BJ (cell line): ENCODE results near the gene UBTF. TPM values are rescaled to one million over a fixed set of nuclear protein-coding genes. Genes with fewer than 3 reads are reported as not detected.

ENCODE experiments used
- CTCF ChIA-PET: fragments of 350-600 bp; formaldehyde crosslinking; extraction: SDS; loops from one replicate; lab custom pipeline; 2021; ENCODE audit warnings: antibody characterized with exemption, inconsistent platforms; lab: Yijun Ruan, JAX
- POLR2A ChIA-PET: fragments of 300-600 bp; sonication (Branson Sonifier 250); formaldehyde crosslinking; extraction: SDS; loops from one replicate; lab custom pipeline; 2021; ENCODE audit warnings: antibody characterized with exemption; lab: Charles Lee
- DNase-seq: peaks from one replicate; pipeline ENCODE4 v3.0.0-alpha.2; 2011; ENCODE audit warnings: low read depth
- H3K27me3 ChIP-seq: 2 replicates; pipeline ENCODE4 v1.6.0; 2011; ENCODE audit warnings: low read length; ENCODE audit not compliant: control insufficient read depth, insufficient read depth
- H3K36me3 ChIP-seq: 2 replicates; pipeline ENCODE4 v1.5.1; 2011; ENCODE audit warnings: low read length; ENCODE audit not compliant: control insufficient read depth, insufficient read depth
- H3K4me3 ChIP-seq: 2 replicates; pipeline ENCODE4 v1.5.1; 2011; ENCODE audit warnings: low read depth, mild to moderate bottlenecking, control low read depth, low read length
- polyA plus RNA-seq: library from polyadenylated mRNA; depleted of rRNA; stranded (reverse); fragments of >200 nt; gene quantifications from 2 replicates; pipeline ENCODE4 v1.2.3, GENCODE V29; 2011
- TF ChIP-seq, protein P1 (sequence below): IDR thresholded peaks from 2 replicates; pipeline ENCODE4 v1.5.1; 2011; ENCODE audit warnings: low read depth, mild to moderate bottlenecking, control low read depth, inconsistent platforms, low read length, moderate library complexity; ENCODE audit not compliant: insufficient read depth

The UBTF gene
- polyA plus RNA-seq, 1 experiment = 21.1 TPM

DNA sequence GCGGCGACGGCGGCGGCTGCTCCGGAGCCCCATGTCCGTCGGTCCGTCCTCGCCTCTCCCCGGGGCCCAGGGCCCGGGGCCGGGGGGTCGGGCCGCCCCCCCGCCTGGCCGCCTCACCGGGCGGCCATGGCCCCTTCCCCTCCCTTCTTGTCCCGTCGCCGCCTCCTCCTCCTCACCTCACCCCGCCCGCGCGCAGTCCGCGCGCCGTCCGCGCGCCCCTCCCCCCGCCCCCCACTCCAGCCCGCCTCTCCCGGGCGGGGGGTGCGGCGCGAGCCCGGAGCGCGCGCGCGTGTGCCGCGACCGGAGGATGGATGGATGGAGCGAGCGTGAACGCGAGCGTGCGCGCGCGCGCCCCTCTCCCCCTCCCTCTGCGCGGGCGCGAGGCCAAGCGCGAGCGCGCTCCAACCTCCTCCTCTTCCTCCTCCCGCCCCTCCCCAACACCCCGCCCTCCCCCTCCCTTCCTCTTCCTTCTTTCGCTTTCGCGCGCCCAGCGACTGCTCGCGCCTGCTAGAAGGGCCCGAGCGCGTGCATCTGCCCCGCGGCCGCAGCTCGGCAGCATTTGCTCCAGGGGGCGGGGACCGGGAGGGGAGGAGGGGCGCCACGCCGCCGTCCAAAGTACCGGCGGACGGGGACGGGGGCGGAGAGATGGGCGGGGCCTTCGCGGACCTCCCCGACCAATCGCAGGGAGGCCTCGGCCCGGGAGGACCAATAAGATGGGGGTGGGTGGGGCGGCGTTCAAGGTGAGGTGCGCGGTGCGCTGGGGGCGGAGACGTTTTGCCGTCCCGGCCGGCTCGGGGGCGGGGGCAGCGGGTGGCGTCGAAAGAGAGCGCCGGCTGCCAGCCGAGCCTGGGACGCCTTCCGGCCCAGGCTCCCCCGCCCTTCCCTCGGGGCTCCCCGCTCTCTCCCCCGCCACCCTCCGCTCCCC, 19.7 kb downstream of the UBTF start, which contains the start of gene ATXN7L3:
Gene ATXN7L3, minus strand, starts transcription at position 332 of the 925 bp plus-strand sequence. CDS start 1,814 bp downstream, outside the sequence.
- CTCF ChIA-PET = interaction anchor here (3.2 kb wide), 1 partner anchor 10 kb away, joined by 19 read pairs; no protein-coding TSS in a partner anchor
- H3K4me3 ChIP-seq = peak within 1 kb of the TSS; percentile 74
- H3K27me3 ChIP-seq = no peaks in the 10 kb centered on the region
- TF ChIP-seq, protein P1, sequence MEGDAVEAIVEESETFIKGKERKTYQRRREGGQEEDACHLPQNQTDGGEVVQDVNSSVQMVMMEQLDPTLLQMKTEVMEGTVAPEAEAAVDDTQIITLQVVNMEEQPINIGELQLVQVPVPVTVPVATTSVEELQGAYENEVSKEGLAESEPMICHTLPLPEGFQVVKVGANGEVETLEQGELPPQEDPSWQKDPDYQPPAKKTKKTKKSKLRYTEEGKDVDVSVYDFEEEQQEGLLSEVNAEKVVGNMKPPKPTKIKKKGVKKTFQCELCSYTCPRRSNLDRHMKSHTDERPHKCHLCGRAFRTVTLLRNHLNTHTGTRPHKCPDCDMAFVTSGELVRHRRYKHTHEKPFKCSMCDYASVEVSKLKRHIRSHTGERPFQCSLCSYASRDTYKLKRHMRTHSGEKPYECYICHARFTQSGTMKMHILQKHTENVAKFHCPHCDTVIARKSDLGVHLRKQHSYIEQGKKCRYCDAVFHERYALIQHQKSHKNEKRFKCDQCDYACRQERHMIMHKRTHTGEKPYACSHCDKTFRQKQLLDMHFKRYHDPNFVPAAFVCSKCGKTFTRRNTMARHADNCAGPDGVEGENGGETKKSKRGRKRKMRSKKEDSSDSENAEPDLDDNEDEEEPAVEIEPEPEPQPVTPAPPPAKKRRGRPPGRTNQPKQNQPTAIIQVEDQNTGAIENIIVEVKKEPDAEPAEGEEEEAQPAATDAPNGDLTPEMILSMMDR = no peak
- peaks cover 15% of the 10 kb centered on the region for H3K36me3 ChIP-seq
- DNase-seq = peak; percentile 84
- POLR2A ChIA-PET = interaction anchor here (0.6 to 0.7 kb wide), 3 partner anchors 15 to 362 kb away, joined by 5 to 20 read pairs (median 9); no protein-coding TSS in a partner anchor

DNA sequence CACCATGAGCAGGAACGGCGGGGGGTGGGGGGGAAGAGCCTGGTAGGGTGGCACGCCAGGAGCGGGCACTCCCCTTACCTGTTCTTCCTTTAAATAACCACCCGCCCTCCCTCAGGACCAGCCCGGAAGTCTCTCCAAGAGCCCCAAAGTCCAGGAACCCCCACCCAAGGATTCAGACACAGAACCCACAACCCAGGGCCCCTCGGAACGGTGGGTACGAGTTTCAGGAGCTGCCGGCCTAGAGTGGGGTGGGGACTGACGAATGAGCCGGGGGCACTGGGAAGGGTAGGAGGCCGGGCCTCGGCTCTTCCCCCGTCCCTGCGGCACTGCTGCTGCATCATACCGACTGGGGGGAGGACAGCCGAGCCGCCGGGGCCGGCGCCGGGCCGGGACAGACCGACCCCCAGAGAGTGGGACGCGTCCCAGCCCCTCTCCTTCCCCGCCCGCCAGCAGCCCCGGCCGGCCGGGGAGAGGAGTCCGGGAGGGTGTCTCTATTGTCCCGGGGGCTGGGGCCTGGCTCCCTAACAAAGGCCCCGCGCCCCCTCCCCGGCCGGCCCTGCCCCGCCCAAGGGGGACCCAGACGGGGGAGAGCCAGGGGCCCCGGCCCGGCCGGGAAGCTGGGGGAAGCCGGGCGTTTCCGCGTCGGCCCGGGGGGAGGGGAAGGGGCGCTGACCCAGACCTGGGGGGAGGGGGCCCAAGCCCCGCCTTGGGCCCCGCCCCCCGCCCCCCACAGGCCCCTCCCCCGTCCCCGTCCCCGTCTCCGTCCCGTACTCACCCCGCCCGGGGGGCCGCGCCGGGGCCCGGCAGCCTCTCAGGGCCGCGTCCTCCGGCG, 20.5 kb downstream of the UBTF start:
- TF ChIP-seq, protein P1 = no peak; the same call in 1 of the 2 replicates
- Histone ChIP-seq H3K27me3 (no peaks in the 10 kb centered on the region), H3K4me3 (peak overlapping the region; percentile 69), H3K36me3 (peaks cover 23% of the 10 kb centered on the region)
- DNase-seq = no peak
- ChIA-PET POLR2A (interaction anchor here (0.7 kb wide), 1 partner anchor 14 kb away, joined by 9 read pairs; no protein-coding TSS in a partner anchor), CTCF (interaction anchor here (0.8 to 3.2 kb wide), 5 partner anchors 11 to 146 kb away, joined by 3 to 19 read pairs (median 7); partner anchors contain the start of gene GRN)

DNA sequence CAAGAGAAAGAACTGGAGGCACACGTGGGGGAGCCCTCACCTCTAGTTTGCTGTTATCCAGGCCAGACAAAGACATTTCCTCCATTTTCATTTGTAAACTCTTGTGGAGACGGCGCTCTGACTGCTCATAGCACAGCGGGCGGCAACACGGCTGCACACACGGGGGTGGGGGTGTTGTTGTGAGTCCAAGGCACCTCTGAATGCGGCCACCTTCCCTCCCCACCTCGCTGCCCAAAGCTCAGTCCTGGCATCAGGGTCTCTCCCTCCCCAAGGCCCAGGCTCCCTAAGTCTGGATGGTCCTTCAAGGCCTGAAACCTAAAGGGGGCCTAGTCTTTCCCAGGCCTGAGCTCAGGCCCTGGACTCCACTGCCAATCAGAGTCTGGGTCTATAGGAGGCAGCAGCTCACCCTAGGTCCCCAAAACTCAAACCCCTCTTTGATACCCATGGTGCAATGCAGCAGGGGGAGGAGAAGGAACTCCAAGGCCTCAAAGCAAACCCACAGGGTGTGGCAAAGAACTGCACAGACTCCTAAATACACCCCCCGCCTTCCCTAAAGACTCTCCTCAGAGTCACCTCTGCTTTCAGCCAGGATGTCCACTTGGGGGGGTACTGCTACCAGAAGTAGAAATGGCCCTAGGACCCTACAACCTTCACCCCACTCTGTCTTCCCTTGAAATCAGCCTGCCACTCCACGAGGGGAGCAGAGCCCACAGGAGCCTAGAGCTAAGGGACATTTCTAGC, 21.3 kb downstream of the UBTF start:
- TF ChIP-seq, protein P1 = peak; percentile 26; the same call in 1 of the 2 replicates
- ChIA-PET POLR2A (no interaction called here), CTCF (interaction anchor here (0.6 to 3.2 kb wide), 6 partner anchors 12 to 346 kb away, joined by 3 to 19 read pairs (median 5); partner anchors contain the start of gene GRN)
- Histone ChIP-seq H3K4me3 (peak overlapping the region; percentile 69), H3K36me3 (peaks cover 27% of the 10 kb centered on the region), H3K27me3 (no peaks in the 10 kb centered on the region)
- DNase-seq = no peak

DNA sequence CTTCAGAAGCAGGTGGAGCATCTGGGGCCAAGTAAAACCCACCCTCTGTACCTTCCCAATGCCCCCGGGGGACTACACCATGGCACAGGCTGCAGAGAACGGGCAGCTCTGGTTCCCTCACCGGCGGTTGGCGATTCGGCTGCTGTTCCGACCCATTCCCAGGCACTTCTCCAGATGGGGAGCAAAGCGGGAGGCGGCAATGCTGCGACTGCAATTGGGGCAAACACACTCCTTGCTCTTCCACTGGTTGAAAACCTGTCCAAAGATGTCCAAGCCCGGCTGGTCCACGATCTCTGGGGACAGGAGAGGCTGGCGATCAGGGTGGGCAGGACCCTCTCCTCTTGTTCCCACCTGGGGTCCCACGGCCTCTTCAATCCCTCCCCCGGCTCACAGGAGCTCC, 22.4 kb downstream of the UBTF start:
- Histone ChIP-seq H3K27me3 (no peaks in the 10 kb centered on the region), H3K4me3 (no peak overlapping the region), H3K36me3 (peaks cover 28% of the 10 kb centered on the region)
- TF ChIP-seq, protein P1 = no peak
- ChIA-PET POLR2A (no interaction called here), CTCF (interaction anchor here (2.2 to 3.2 kb wide), 2 partner anchors 13 to 148 kb away, joined by 7 to 19 read pairs; partner anchors contain the start of gene GRN)
- DNase-seq = no peak
